Stimulated activated CD8-positive, alpha-beta memory T cell treated with anti-CD3 and anti-CD28 coated beads, Interleukin-7, amount 100 ng/mL, for 4 hours (primary cell): ENCODE results near the gene MB.
"Not testable (repeated sequence)": the region's sequence is repeated elsewhere in the genome, so short reads cannot be mapped to it uniquely, and the experiment has no call there.

Experiments
- DNase-seq, 2 donors: peaks; one replicate each; pipeline ENCODE4 v3.0.0-alpha.2; 2020; ENCODE audit warnings: low read depth in 2 of 2

The MB gene

GRCh38 chr22:35617137-35617755, at the start of gene MB:
Gene MB, minus strand, starts transcription at chr22:35617329. Its CDS starts 72 bp downstream, at chr22:35617257.
- no peak for DNase-seq

GRCh38 chr22:35666699-35667098, 49.6 kb upstream of the MB start:
- not testable (repeated sequence) for DNase-seq

GRCh38 chr22:35664955-35665587, 47.9 kb upstream of the MB start:
- no peak for DNase-seq

DNA sequence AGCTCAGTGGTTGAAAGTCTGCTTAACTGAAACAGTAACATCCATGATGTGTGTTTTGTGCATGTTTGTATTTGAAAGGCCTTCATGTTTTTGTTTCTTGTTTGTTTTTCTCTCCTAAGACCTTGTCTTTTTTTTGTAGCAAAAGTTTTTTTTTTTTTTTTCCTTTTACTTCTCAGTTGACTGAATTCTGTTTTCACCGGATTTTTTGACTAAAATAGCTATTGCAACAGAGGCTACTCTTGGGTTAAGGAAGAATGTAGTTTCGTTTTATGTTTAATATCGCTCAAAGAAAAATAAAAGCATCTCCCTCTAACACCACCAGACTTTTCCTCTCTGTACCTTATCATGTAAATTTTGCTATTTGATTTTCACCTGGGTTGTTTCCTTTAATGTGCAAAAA, 46.2 kb upstream of the MB start:
- no peak for DNase-seq

GRCh38 chr22:35662914-35663313, 45.8 kb upstream of the MB start:
- no peak for DNase-seq

DNA sequence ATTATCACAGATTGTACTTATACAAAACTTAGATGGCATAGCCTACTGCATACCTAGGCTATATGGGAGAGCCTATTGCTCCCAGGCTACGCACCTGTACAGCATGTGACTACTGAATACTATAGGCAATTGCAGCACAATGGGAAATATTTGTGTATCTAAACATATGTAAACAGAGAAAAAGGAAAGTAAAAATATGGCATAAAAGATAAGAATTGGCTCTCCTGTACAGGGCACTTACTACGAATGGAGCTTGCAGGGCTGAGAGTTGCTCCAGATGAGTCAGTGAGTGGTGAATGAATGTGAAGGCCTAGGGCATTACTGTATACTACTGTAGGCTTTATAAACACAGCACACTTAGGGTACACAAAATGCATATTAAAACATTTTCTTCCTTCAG, 44.3 kb upstream of the MB start:
- DNase-seq: no peak

DNA sequence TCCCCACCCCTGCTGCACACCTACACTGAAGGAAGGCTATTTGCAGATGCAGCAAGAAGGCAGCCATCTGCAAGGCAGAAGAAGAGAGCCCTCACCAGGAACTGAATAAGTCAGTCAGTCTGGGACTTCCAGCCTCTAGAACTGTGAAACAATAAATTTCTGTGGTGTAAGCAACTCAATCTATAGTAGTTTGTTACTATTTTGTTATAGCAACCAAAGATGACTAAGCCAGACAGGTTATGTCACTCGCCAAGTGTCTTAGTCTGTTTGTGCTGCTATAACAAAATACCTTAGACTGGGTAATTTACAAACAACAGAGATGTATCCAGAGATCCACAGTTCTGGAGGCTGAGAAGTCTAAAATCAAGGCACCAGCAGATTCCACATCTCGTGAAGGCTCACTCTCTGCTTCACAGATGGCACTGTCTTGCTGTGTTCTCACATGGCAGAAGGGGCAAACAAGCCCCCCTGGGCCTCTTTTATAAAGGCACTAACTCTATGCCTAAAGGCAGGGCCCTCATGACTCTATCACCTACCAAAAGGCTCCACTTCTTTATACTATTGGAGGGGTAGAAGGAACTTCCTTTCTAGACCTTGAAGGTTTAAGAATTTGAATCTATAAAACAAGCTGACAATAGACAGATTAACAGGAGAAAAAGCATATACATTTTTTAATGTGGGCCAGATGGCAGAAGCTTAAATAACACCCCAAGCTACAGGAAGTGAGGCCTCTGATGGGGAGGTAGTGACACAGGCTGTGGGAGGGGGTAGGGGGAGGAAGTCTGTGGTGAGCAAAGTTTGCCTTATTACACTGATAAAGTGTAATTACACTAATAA, 43.4 kb upstream of the MB start:
- peak; percentile 50 to 65 for DNase-seq

DNA sequence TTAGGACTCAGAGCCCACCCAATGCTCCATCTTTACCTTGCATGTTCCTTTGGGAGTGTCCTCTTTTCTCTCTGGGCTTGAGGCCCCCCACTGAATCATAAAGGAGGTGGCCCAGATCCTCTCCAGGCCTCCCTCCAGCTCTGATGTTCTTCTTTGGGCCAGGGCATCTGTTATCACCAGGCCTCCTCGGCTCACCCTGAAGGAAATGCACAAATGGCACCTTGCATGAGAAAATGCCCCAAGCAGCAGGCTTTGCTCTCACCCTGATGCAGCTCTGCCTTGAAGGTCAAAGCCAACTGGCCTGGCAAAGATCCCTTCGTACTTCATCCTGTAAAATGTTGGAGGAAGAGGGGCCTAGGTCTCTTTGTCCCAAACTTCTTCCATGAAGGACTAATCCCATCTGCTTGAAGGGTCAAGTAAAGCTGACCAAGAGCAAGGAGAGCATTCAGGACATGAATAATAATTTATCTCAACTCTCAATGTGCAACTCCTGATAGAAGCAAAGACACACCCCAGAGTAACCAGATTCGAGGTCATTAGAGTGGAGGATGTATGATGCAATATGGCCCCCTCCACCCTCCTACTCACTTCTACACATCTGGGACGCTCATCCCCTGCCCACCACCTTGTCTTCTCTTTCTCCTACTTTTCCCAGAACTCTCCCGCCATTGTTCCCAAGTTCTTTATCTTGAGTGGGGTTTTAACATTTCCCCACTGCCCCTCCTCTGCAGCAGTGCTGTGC, 40.6 kb upstream of the MB start:
- no peak for DNase-seq

DNA sequence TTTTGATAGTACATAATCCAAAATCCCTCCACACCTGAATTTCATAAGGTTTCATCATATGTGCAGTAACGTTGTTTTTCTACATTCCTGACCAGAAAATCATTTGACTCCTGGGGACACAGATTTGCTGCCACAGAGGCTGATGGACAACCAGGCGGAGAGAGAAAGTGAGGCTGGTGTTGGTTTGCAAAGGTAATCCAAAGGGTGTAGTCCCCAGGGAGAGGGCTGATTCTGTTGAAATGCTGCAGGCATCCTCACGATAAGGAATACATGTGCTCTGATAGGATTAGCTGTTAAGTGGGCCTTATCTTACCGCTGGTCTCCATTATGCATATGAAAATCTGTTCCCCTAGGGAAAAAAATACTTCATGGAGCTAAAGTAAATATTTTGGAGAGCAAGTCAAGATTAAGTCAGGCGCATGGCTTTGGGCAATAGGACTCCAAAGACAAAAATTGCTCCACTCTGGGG, 39.2 kb upstream of the MB start:
- DNase-seq: no peak

DNA sequence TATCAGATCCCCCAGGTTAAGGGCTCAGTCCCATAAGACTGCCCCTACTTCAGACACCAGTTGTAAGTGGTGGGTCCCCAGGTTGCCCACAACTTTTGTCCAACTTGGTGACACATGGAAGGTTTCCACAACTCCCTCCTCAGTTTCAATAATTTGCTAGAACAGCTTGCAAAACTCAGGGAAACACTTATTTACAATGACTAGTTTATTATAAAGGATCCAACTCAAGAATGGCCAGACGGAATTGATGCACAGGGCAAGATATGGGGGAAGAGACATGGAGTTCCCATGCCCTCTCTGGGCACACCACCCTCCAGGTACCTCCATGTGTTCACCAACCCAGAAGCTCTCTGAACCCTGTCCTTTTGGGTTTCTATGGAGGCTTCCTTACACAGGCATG, 36.7 kb upstream of the MB start:
- no peak for DNase-seq

DNA sequence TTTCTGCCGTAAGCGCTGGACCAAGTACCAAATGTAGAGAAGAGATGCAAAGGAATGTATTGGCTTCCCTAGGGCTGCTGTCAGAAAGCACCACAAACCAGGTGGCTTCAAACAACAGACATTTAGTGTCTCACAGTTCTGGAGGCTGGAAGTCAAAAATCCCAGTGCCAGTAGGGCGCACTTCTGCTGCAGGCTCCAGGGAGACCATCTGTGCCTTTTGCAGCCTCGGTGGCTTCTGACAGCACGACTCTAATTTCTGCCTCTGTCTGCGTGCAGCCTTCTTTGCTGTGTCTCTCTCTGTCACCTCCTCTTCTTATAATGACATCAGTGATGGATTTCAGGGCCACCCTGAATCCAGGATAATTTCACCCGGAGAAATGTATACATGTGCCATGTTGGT, 34.0 kb upstream of the MB start:
- DNase-seq: no peak

- DNase-seq: no peak
Observed at GRCh38 chr22:35649636-35650250, 32.6 kb upstream of the MB start.

- DNase-seq: no peak
Observed at GRCh38 chr22:35649026-35649553, 32.0 kb upstream of the MB start.

- peak; percentile 42 to 60 for DNase-seq
Observed at GRCh38 chr22:35648066-35649025, 31.2 kb upstream of the MB start, which contains the start of gene APOL6. Gene APOL6, plus strand, starts transcription at chr22:35648446. Its CDS starts 7,980 bp downstream, at chr22:35656426.

DNA sequence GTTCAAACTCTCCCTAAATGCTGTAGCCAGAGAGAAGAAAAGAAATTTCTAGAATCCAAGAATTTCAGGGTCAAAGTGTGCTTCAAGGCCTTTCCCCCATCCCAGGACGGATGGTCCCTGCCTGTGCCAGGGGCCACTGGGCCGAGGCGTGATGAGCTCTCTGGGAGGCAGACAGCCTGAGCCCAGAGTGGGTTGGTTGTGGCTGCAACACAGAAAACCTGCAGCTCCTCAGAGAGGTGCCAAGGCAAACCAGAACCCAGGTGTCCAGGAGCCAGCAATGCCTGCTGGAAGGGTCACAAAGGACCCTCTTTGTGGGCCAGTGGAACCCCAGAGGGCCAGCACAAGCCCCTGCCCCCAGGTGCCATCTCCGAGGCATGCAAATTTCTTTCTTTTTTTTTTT, 28.5 kb upstream of the MB start:
- DNase-seq: no peak

DNA sequence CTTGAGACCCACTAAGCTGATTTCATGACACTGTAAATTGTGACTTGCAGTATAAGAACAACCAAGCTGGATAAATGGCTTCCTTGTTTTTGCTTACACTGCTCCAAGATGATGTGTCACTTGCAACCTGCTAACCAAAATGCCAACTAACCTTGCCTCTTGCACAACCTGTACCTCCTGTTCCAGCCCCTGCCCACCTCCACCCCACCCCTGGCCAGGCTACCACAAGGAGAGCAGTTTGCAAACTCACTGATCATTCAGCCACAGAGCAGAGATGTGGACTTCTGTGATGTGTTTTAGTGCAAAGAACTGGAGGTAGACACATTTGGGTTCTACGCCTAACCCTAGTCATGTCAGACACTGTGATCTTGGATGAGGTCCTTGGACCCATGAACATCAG, 26.9 kb upstream of the MB start:
- DNase-seq: no peak

DNA sequence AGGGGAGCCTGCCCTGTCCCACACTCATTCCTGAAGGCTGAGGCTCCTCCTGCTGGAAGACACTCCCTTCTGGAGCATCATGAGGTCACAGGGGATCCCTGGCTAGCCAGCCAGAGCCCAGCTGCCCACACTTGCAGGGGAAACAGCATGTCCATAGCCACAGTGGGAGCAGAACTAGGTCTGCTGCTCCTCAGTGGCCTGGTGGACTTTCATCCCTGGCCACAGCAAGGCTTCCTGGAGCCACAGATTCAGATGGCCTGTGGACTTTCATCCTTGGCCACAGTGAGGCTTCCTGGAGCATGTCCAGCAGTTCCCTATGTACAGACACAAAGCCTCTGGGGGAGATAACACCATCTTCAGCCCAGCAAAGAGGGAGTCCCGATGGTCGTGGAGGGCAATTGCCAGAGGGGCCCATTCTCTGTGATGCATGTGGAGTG, 25.2 kb upstream of the MB start:
- no peak for DNase-seq

GRCh38 chr22:35641494-35642120, 24.5 kb upstream of the MB start:
- no peak for DNase-seq

- no peak for DNase-seq
Observed at GRCh38 chr22:35638410-35638809, 21.3 kb upstream of the MB start.

GRCh38 chr22:35638001-35638400, 20.9 kb upstream of the MB start:
- no peak for DNase-seq
